ENCODE measurements around the gene METAP2. TPM values are rescaled to one million over a fixed set of nuclear protein-coding genes. Genes with fewer than 3 reads are reported as not detected.
"Not testable (repeated sequence)": the region's sequence is repeated elsewhere in the genome, so short reads cannot be mapped to it uniquely, and the experiment has no call there.

The METAP2 gene
- total RNA-seq, 1 donor from 2014 or later: 73.0 TPM

DNA sequence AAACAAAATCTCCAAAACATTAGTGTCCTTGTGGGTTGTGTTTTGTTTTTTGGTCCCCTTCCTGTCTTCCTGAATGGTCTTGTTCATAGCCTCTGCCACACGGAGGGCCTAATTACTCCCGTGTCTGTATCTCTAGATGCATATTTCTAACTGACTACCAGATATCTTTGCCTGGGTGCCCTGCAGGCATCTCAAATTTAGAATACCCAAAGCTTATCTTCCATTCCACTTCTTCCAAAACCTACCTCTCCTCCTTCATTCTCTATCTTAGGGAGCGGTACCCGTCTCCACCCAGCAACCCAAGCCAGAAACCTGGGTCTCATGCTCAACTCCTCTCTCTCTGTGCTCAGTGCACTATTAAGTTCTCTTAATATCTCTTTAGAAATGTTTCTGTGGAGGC is 10.9 kb upstream of the METAP2 start:
- TF ChIP-seq, protein P1, sequence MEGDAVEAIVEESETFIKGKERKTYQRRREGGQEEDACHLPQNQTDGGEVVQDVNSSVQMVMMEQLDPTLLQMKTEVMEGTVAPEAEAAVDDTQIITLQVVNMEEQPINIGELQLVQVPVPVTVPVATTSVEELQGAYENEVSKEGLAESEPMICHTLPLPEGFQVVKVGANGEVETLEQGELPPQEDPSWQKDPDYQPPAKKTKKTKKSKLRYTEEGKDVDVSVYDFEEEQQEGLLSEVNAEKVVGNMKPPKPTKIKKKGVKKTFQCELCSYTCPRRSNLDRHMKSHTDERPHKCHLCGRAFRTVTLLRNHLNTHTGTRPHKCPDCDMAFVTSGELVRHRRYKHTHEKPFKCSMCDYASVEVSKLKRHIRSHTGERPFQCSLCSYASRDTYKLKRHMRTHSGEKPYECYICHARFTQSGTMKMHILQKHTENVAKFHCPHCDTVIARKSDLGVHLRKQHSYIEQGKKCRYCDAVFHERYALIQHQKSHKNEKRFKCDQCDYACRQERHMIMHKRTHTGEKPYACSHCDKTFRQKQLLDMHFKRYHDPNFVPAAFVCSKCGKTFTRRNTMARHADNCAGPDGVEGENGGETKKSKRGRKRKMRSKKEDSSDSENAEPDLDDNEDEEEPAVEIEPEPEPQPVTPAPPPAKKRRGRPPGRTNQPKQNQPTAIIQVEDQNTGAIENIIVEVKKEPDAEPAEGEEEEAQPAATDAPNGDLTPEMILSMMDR (IDR thresholded peaks at IDR 0.05): no peak
- Mint-ChIP-seq H3K4me3 (ENCODE audit: unreplicated experiment) (no peak overlapping the region), H3K27me3 (ENCODE audit: low read depth) (no peaks in the 10 kb centered on the region), H3K9me3 (ENCODE audit: low read depth) (peaks cover 3% of the 10 kb centered on the region), H3K27ac (ENCODE audit: unreplicated experiment) (no peak overlapping the region), H3K36me3 (ENCODE audit: low read depth) (peaks cover under 1% of the 10 kb centered on the region), H3K4me1 (ENCODE audit: low read depth) (no peaks in the 10 kb centered on the region)
- DNase-seq (ENCODE audit: low spot score): no peak

DNA sequence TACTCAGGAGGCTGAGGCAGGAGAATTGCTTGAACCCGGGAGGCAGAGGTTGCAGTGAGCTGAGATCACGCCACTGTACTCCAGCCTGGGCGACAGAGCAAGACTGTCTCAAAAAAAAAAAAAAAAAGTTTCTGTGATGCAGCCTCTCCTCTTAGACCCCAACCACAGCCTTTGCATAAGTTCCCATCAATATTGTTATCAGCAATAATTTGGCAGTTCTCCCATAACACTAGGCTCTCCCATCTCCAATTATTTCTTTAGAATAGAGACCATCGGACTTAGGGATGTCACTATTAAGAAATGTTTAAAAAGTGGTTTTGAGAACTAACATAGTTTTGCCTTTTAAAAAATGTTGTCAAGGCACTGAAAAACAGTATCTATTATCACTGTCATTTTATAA is 10.2 kb upstream of the METAP2 start:
- H3K27me3 Mint-ChIP-seq (ENCODE audit: low read depth); H3K4me3 Mint-ChIP-seq (ENCODE audit: unreplicated experiment); DNase-seq (ENCODE audit: low spot score); H3K4me1 Mint-ChIP-seq (ENCODE audit: low read depth); H3K27ac Mint-ChIP-seq (ENCODE audit: unreplicated experiment); H3K36me3 Mint-ChIP-seq (ENCODE audit: low read depth); H3K9me3 Mint-ChIP-seq (ENCODE audit: low read depth): not testable (repeated sequence)

DNA sequence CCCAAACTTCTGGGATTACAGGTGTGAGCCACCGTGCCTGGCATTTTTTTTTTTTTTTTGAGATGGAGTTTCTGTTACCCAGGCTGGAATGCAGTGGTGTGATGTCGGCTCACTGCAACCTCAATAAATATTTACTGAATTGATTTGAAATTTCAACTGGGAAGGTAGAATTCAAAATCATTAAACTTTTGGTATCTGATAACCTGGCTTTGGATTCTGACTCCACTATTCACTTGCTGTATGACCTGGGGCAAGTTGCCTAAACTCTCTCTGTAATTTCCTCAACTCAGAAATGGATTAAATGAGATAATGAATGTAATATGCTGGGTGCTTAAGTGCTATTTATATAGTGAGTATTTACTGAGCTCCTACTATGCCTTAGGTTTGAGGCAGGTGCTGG is 8.7 kb upstream of the METAP2 start:
- Mint-ChIP-seq H3K9me3 (ENCODE audit: low read depth) (no peaks in the 10 kb centered on the region), H3K4me1 (ENCODE audit: low read depth) (no peaks in the 10 kb centered on the region), H3K4me3 (ENCODE audit: unreplicated experiment) (no peak overlapping the region), H3K27me3 (ENCODE audit: low read depth) (no peaks in the 10 kb centered on the region), H3K36me3 (ENCODE audit: low read depth) (no peaks in the 10 kb centered on the region), H3K27ac (ENCODE audit: unreplicated experiment) (no peak overlapping the region)
- no peak for DNase-seq (ENCODE audit: low spot score)
- TF ChIP-seq, protein P1 (IDR thresholded peaks at IDR 0.05): no peak

DNA sequence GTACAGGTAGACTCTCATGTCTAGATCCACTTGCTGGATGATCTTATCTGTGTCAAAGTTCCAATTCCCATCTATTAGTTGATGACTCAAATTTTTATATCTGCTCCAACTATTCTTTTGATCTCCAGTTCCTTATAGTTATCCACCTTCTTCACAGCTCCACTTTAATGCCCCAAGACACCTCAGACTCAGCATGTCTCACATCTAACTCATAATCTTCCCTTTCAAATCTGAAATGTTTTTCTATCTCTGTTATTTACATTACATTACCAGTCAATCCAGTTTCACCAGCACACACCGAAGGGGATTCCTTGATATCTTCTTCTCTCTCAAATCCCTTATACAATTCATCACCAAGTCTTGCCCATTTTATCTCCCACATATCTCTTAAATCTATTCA is 3.7 kb upstream of the METAP2 start:
- no peaks in the 10 kb centered on the region for H3K9me3 Mint-ChIP-seq (ENCODE audit: low read depth)
- DNase-seq (ENCODE audit: low spot score): no peak
- H3K27me3 Mint-ChIP-seq (ENCODE audit: low read depth): no peaks in the 10 kb centered on the region
- H3K4me1 Mint-ChIP-seq (ENCODE audit: low read depth): peaks cover 11% of the 10 kb centered on the region
- H3K4me3 Mint-ChIP-seq (ENCODE audit: unreplicated experiment): no peak overlapping the region
- TF ChIP-seq, protein P1 (IDR thresholded peaks at IDR 0.05): no peak
- H3K36me3 Mint-ChIP-seq (ENCODE audit: low read depth): peaks cover 2% of the 10 kb centered on the region
- H3K27ac Mint-ChIP-seq (ENCODE audit: unreplicated experiment): no peak overlapping the region

DNA sequence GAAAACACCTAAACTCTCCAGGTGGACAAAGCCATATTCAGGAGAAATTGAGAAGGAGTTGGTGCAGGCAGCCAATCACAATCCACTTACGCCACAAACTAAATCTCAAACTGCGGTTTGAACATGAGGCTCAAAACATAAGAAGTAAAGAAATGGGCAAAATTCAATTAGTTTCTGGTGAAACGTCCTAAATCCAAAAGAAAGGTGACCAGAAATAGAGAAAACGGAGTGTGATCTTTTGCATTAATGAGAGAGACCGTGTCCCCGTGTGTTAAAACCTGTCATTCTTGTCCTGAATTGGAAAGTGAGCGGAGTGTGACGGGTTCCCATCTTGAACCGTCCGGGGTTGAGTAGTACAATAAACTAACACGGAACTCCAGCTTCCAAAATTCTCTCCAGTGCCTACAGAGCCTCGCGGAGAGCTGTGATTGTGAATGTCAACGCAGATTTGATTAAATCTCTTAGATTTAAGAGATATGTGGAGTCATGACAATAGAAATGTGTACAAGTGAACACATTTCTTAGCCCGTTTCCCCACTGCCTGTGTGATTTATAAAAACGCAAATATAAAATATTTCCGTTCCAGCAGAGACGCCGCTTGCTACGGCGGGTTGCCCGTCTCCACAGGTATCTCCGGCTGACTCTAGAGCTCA is 595 bp upstream of the METAP2 start:
- no peaks in the 10 kb centered on the region for H3K9me3 Mint-ChIP-seq (ENCODE audit: low read depth)
- TF ChIP-seq, protein P1 (IDR thresholded peaks at IDR 0.05): no peak

DNA sequence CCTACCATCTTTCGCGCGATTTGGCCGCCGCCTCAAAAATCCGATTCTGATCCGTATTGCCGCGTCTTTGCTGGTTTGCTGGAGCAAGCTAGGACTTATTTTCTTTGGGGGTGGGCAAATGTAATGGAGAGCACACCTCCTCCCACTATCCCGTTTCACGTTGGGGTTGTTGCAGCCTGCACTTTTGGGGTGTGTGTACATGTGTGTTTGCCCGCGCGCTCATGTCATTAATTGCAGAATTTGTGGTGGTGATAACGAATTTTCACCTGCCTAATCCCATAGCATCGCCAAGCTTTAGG is 657 bp downstream of the METAP2 start:
- Mint-ChIP-seq H3K4me1 (ENCODE audit: low read depth) (peaks cover 34% of the 10 kb centered on the region), H3K27ac (ENCODE audit: unreplicated experiment) (peak overlapping the region; percentile 100), H3K9me3 (ENCODE audit: low read depth) (no peaks in the 10 kb centered on the region), H3K36me3 (ENCODE audit: low read depth) (peaks cover 20% of the 10 kb centered on the region), H3K4me3 (ENCODE audit: unreplicated experiment) (peak overlapping the region; percentile 100), H3K27me3 (ENCODE audit: low read depth) (no peaks in the 10 kb centered on the region)
- TF ChIP-seq, protein P1 (IDR thresholded peaks at IDR 0.05): no peak
- no peak for DNase-seq (ENCODE audit: low spot score)

More for the DNA sequence above, 595 bp upstream of the METAP2 start:
- DNase-seq (ENCODE audit: low spot score): no peak
- peaks cover 27% of the 10 kb centered on the region for H3K4me1 Mint-ChIP-seq (ENCODE audit: low read depth)
- peak overlapping the region; percentile 100 for H3K4me3 Mint-ChIP-seq (ENCODE audit: unreplicated experiment)
- peak overlapping the region; percentile 100 for H3K27ac Mint-ChIP-seq (ENCODE audit: unreplicated experiment)
- peaks cover 15% of the 10 kb centered on the region for H3K36me3 Mint-ChIP-seq (ENCODE audit: low read depth)
- H3K27me3 Mint-ChIP-seq (ENCODE audit: low read depth): no peaks in the 10 kb centered on the region
